GM23338 (cell line): ENCODE measurements around the gene DPF3. TPM values are rescaled to one million over a fixed set of nuclear protein-coding genes. Genes with fewer than 3 reads are reported as not detected.

Source experiments
- ATAC-seq: fragments of 200-7000 bp; cut with Tn5 transposase; 3 replicates; pipeline ENCODE4 v1.9.1; 2020
- DNase-seq: peaks from one replicate; pipeline ENCODE4 v3.0.0-alpha.2; 2015; ENCODE audit warnings: low spot score
- H2AFZ ChIP-seq: fragments of 200-600 bp; sonication (generic); 2 replicates; pipeline ENCODE4 v1.8.0; 2016; ENCODE audit warnings: antibody characterized with exemption, mild to moderate bottlenecking, moderate library complexity
- H3F3A ChIP-seq: fragments of 200-600 bp; sonication (generic); replicated peaks from 2 replicates; pipeline ENCODE4 v1.8.0; 2017; ENCODE audit warnings: antibody characterized with exemption, mixed run types, low read depth
- H3K27ac ChIP-seq: fragments of 200-600 bp; sonication (generic); 2 replicates; pipeline ENCODE4 v1.6.1; 2016; ENCODE audit warnings: low read depth
- H3K27me3 ChIP-seq: fragments of 200-600 bp; sonication (generic); 2 replicates; pipeline ENCODE4 v1.8.0; 2016; ENCODE audit warnings: mild to moderate bottlenecking, mixed run types, moderate library complexity; ENCODE audit not compliant: insufficient read depth
- H3K36me3 ChIP-seq: fragments of 200-600 bp; sonication (generic); 2 replicates; pipeline ENCODE4 v1.8.0; 2016; ENCODE audit warnings: mild to moderate bottlenecking; ENCODE audit not compliant: insufficient read depth
- H3K4me1 ChIP-seq: fragments of 200-600 bp; sonication (generic); 2 replicates; pipeline ENCODE4 v1.8.0; 2016; ENCODE audit warnings: mild to moderate bottlenecking, moderate library complexity; ENCODE audit not compliant: insufficient read depth
- H3K4me2 ChIP-seq: fragments of 200-600 bp; sonication (generic); 2 replicates; pipeline ENCODE4 v1.7.1; 2017; ENCODE audit warnings: mixed run types
- H3K4me3 ChIP-seq: fragments of 200-600 bp; sonication (generic); 2 replicates; pipeline ENCODE4 v1.6.1; 2016; ENCODE audit warnings: mixed run types
- H3K79me2 ChIP-seq: fragments of 200-600 bp; sonication (generic); replicated peaks from 2 replicates; pipeline ENCODE4 v1.8.0; 2017; ENCODE audit warnings: mild to moderate bottlenecking; ENCODE audit not compliant: insufficient read depth
- H3K9me2 ChIP-seq: fragments of 200-600 bp; sonication (generic); 2 replicates; pipeline ENCODE4 v1.8.0; 2017; ENCODE audit not compliant: insufficient read depth
- H4K20me1 ChIP-seq: fragments of 200-600 bp; sonication (generic); replicated peaks from 2 replicates; pipeline ENCODE4 v1.8.0; 2017; ENCODE audit warnings: mild to moderate bottlenecking; ENCODE audit not compliant: insufficient read depth
- H3K27ac Mint-ChIP-seq: 2 replicates; pipeline ENCODE4 v1.8.0; 2020; ENCODE audit warnings: inconsistent platforms, mild to moderate bottlenecking, moderate library complexity, mixed read lengths
- H3K27me3 Mint-ChIP-seq: 3 replicates; pipeline ENCODE4 v1.8.0; 2022; ENCODE audit warnings: low read depth, mild to moderate bottlenecking, moderate library complexity, mixed read lengths, inconsistent platforms; ENCODE audit not compliant: insufficient read depth, poor library complexity
- H3K36me3 Mint-ChIP-seq: 3 replicates; pipeline ENCODE4 v1.8.0; 2021; ENCODE audit warnings: low read depth, mild to moderate bottlenecking, inconsistent platforms, moderate library complexity, mixed read lengths
- H3K4me1 Mint-ChIP-seq: 3 replicates; pipeline ENCODE4 v1.8.0; 2020; ENCODE audit warnings: mild to moderate bottlenecking, inconsistent platforms, mixed read lengths
- H3K4me3 Mint-ChIP-seq: 3 replicates; pipeline ENCODE4 v1.8.0; 2021; ENCODE audit warnings: moderate library complexity, mild to moderate bottlenecking, inconsistent platforms, mixed read lengths
- H3K9me3 Mint-ChIP-seq: 3 replicates; pipeline ENCODE4 v1.8.0; 2020; ENCODE audit warnings: moderate library complexity, mild to moderate bottlenecking, inconsistent platforms, mixed read lengths
- EZH2 ChIP-seq: fragments of 200-600 bp; sonication (generic); IDR thresholded peaks from one replicate; pipeline ENCODE4 v1.8.0; 2017; ENCODE audit warnings: antibody characterized with exemption, mild to moderate bottlenecking, low read depth; ENCODE audit not compliant: unreplicated experiment
- EZH2phosphoT487 ChIP-seq: fragments of 200-600 bp; sonication (generic); IDR thresholded peaks from one replicate; pipeline ENCODE4 v1.8.1; 2018; ENCODE audit warnings: antibody characterized with exemption; ENCODE audit not compliant: unreplicated experiment
- JUNB ChIP-seq: IDR thresholded peaks from one replicate; pipeline ENCODE4 v1.6.1; 2016; ENCODE audit warnings: antibody characterized with exemption; ENCODE audit not compliant: unreplicated experiment
- NANOG ChIP-seq: IDR thresholded peaks from 2 replicates; pipeline ENCODE4 v1.6.1; 2016; ENCODE audit warnings: antibody characterized with exemption, borderline replicate concordance
- POLR2AphosphoS5 ChIP-seq: IDR thresholded peaks from 2 replicates; pipeline ENCODE4 v1.6.1; 2016; ENCODE audit warnings: antibody characterized with exemption, low read depth
- STAT1 ChIP-seq: IDR thresholded peaks from one replicate; pipeline ENCODE4 v1.6.1; 2016; ENCODE audit warnings: antibody characterized with exemption; ENCODE audit not compliant: unreplicated experiment
- ZNF114 ChIP-seq: fragments of 250-450 bp; sonication (Bioruptor Pico); IDR thresholded peaks from 2 replicates; pipeline ENCODE4 v1.5.0; 2020; ENCODE audit warnings: mild to moderate bottlenecking, moderate library complexity
- ZNF331 ChIP-seq: fragments of 250-450 bp; sonication (Bioruptor Pico); IDR thresholded peaks from 2 replicates; pipeline ENCODE4 v1.5.0; 2020; ENCODE audit warnings: low read depth, mild to moderate bottlenecking, moderate library complexity
- polyA plus RNA-seq: library from polyadenylated mRNA; unstranded; fragments of >200 nt; fragmentation: Nextera tagmentation; extraction: Ambion mirVana; gene quantifications from 2 replicates; pipeline ENCODE4 v1.2.1, GENCODE V29; 2016
- total RNA-seq: library from RNA; depleted of rRNA; stranded (reverse); fragments of >200 nt; shearing (Covaris generic); gene quantifications from 2 replicates; pipeline ENCODE4 v1.2.3, GENCODE V29; 2014
- TF ChIP-seq, protein P1 (sequence below): IDR thresholded peaks from one replicate; pipeline ENCODE4 v1.6.1; 2018; ENCODE audit warnings: antibody characterized with exemption; ENCODE audit not compliant: unreplicated experiment
- TF ChIP-seq, protein P2 (sequence below), 2 experiments: fragments of 200-600 bp in 1 of 2; sonication (generic) in 1 of 2; conservative IDR thresholded peaks; 2 replicates each; pipeline versions ENCODE4 v1.5.1 to v1.6.1; 2016 to 2017; ENCODE audit warnings: antibody characterized with exemption in 2 of 2, low read depth in 2 of 2, mild to moderate bottlenecking in 2 of 2, moderate library complexity in 1 of 2
- TF ChIP-seq, protein P3 (sequence below): IDR thresholded peaks from 2 replicates; pipeline ENCODE4 v1.6.1; 2016; ENCODE audit warnings: antibody characterized with exemption

Gene DPF3
- total and polyA plus RNA-seq, 2 experiments from 2014 or later = 0.18 to 1.0 TPM

DNA sequence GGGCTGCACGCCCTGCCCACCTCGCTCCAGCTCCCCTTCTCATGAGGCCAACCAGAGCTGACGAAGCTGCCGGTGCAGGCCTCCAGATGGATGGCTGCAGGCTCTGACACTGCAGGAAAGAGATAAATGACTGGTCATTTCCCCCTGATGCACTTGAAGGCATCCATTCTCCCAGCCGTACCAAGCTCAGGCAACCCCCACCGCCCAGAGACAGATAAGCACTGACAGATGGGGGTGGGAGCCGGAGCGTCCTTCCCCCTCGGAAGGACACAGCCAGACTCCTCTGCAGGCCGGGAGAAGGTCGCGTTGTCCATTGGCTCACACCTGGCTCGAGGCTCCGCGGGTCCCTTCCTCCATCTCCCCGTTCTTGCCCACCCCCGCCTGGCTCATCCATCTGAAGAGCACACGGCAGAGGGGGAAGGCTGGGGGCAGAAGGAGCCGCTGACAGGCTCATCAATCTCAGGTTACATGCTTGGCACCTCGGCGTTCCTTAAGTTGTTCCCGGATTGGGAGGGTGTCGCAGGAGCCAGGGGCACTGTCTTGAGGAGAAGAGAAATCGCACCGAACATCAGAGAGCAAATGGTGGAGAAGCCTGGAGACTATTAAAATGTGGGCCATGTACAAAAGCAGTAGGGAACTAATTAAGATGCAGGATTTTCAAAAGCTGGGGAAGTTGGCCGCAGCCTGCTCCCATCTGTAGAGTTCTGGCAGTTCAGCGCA is 151.6 kb downstream of the DPF3 start:
- Mint-ChIP-seq H3K36me3 (no peaks in the 10 kb centered on the region), H3K4me3 (no peak overlapping the region), H3K27ac (no peak overlapping the region), H3K4me1 (peaks cover 6% of the 10 kb centered on the region), H3K27me3 (peaks cover 3% of the 10 kb centered on the region), H3K9me3 (no peaks in the 10 kb centered on the region; the same call in 2 of the 3 replicates)
- Histone ChIP-seq H3K27ac (no peak overlapping the region), H3K27me3 (no peaks in the 10 kb centered on the region), H3K4me1 (no peaks in the 10 kb centered on the region), H3K4me2 (no peak overlapping the region), H2AFZ (peak overlapping the region; percentile 74; the same call in 1 of the 2 replicates), H3K9me2 (no peaks in the 10 kb centered on the region), H3F3A (no peaks in the 10 kb centered on the region), H3K4me3 (no peak overlapping the region), H4K20me1 (no peaks in the 10 kb centered on the region), H3K79me2 (no peaks in the 10 kb centered on the region), H3K36me3 (no peaks in the 10 kb centered on the region)
- DNase-seq (peak; percentile 21), ATAC-seq (peak; percentile 84)
- TF ChIP-seq EZH2 = no peak
- TF ChIP-seq POLR2AphosphoS5 = no peak
- no peak for TF ChIP-seq ZNF331 (CRISPR knock-in tag)
- TF ChIP-seq ZNF114 (CRISPR knock-in tag) = no peak
- no peak for TF ChIP-seq EZH2phosphoT487
- TF ChIP-seq, protein P1, sequence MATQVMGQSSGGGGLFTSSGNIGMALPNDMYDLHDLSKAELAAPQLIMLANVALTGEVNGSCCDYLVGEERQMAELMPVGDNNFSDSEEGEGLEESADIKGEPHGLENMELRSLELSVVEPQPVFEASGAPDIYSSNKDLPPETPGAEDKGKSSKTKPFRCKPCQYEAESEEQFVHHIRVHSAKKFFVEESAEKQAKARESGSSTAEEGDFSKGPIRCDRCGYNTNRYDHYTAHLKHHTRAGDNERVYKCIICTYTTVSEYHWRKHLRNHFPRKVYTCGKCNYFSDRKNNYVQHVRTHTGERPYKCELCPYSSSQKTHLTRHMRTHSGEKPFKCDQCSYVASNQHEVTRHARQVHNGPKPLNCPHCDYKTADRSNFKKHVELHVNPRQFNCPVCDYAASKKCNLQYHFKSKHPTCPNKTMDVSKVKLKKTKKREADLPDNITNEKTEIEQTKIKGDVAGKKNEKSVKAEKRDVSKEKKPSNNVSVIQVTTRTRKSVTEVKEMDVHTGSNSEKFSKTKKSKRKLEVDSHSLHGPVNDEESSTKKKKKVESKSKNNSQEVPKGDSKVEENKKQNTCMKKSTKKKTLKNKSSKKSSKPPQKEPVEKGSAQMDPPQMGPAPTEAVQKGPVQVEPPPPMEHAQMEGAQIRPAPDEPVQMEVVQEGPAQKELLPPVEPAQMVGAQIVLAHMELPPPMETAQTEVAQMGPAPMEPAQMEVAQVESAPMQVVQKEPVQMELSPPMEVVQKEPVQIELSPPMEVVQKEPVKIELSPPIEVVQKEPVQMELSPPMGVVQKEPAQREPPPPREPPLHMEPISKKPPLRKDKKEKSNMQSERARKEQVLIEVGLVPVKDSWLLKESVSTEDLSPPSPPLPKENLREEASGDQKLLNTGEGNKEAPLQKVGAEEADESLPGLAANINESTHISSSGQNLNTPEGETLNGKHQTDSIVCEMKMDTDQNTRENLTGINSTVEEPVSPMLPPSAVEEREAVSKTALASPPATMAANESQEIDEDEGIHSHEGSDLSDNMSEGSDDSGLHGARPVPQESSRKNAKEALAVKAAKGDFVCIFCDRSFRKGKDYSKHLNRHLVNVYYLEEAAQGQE = no peak
- TF ChIP-seq, protein P2, sequence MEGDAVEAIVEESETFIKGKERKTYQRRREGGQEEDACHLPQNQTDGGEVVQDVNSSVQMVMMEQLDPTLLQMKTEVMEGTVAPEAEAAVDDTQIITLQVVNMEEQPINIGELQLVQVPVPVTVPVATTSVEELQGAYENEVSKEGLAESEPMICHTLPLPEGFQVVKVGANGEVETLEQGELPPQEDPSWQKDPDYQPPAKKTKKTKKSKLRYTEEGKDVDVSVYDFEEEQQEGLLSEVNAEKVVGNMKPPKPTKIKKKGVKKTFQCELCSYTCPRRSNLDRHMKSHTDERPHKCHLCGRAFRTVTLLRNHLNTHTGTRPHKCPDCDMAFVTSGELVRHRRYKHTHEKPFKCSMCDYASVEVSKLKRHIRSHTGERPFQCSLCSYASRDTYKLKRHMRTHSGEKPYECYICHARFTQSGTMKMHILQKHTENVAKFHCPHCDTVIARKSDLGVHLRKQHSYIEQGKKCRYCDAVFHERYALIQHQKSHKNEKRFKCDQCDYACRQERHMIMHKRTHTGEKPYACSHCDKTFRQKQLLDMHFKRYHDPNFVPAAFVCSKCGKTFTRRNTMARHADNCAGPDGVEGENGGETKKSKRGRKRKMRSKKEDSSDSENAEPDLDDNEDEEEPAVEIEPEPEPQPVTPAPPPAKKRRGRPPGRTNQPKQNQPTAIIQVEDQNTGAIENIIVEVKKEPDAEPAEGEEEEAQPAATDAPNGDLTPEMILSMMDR (conservative IDR thresholded peaks at IDR 0.05; ENCODE audit: low read depth in 2 of 2) = no peak
- TF ChIP-seq STAT1 = no peak
- TF ChIP-seq JUNB = no peak

DNA sequence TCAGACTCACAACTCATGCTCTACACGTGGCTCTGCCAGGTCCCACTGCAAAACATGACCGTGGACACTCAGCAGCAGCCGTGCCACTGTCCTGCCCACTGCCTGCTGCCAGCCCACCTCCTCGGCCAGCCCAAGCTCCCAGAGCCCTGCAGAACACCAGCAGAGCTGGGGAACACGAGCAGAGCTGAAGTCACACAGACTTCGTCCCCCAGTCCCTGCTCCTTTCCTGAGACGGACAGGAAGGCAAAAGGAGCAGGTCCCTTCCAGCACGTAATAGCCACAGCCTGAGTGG is 152.1 kb downstream of the DPF3 start:
- Mint-ChIP-seq H3K27me3 (peaks cover 3% of the 10 kb centered on the region), H3K36me3 (no peaks in the 10 kb centered on the region), H3K4me1 (peaks cover 6% of the 10 kb centered on the region), H3K9me3 (no peaks in the 10 kb centered on the region; the same call in 2 of the 3 replicates), H3K27ac (no peak overlapping the region), H3K4me3 (no peak overlapping the region)
- no peak overlapping the region for H3K27ac ChIP-seq
- H2AFZ ChIP-seq = no peak overlapping the region
- no peak overlapping the region for H3K4me3 ChIP-seq
- no peaks in the 10 kb centered on the region for H3K79me2 ChIP-seq
- H3K27me3 ChIP-seq = no peaks in the 10 kb centered on the region
- ATAC-seq (no peak), DNase-seq (no peak)
- no peaks in the 10 kb centered on the region for H3K36me3 ChIP-seq
- H3K4me1 ChIP-seq = no peaks in the 10 kb centered on the region
- no peaks in the 10 kb centered on the region for H3F3A ChIP-seq
- no peak overlapping the region for H3K4me2 ChIP-seq
- no peaks in the 10 kb centered on the region for H3K9me2 ChIP-seq
- TF ChIP-seq JUNB = no peak
- no peak for TF ChIP-seq ZNF114 (CRISPR knock-in tag)
- TF ChIP-seq NANOG = no peak
- TF ChIP-seq, protein P3, sequence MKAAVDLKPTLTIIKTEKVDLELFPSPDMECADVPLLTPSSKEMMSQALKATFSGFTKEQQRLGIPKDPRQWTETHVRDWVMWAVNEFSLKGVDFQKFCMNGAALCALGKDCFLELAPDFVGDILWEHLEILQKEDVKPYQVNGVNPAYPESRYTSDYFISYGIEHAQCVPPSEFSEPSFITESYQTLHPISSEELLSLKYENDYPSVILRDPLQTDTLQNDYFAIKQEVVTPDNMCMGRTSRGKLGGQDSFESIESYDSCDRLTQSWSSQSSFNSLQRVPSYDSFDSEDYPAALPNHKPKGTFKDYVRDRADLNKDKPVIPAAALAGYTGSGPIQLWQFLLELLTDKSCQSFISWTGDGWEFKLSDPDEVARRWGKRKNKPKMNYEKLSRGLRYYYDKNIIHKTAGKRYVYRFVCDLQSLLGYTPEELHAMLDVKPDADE = no peak
- no peak for TF ChIP-seq ZNF331 (CRISPR knock-in tag)
- TF ChIP-seq, protein P2 (conservative IDR thresholded peaks at IDR 0.05; ENCODE audit: low read depth in 2 of 2) = no peak
- TF ChIP-seq, protein P1 = no peak
- no peak for TF ChIP-seq STAT1
- H4K20me1 ChIP-seq = no peaks in the 10 kb centered on the region
